ENCODE data around the gene ALPK3. TPM values are rescaled to one million over a fixed set of nuclear protein-coding genes. Genes with fewer than 3 reads are reported as not detected.
A peak's percentile ranks its signal among the peaks of the same experiment; 100 is the strongest.

ALPK3 gene
- total RNA-seq, 1 donor from 2014 or later, result 14.0 TPM

DNA sequence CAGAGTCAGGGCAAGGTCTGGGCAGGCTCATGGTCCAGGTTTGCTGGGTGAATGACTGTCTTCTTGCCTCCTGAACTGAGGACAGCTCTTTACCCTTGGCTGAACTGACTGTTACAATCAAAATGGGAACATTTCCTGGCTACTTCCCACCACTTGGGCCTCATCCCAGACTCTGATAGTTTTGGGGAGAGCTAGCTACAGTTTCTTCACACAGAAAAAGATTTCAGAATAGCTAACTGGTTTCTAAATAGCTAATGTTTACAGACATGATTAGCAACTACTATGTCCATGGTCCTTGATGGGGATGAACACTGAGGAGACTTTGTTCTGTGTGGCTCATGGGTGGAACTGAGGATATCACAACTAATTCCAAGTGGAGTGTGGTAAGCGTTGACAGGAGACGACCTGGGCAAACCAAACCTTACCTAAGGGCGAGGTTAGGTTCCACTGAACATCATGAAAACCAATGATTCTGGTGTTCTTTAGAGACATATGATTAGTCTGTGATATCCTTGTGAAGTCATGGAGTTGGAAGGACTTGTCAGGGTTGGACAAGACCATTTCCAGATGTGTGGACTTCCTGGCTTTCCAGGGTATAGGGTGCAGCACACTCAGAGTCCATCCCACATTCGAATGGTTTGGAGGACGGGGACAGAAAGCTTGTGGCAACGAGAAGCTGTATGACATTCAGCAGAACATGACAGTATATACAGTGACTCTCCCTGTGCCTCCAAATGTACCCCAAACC lies 7.3 kb downstream of the ALPK3 start:
- intact Hi-C loops (cut with DNase I), result no loop called here
- Histone ChIP-seq H3K27ac (no peak overlapping the region), H3K36me3 (no peaks in the 10 kb centered on the region), H3K27me3 (ENCODE audit: low read depth) (no peaks in the 10 kb centered on the region), H3K4me1 (peaks cover 48% of the 10 kb centered on the region), H3K4me3 (no peak overlapping the region), H3K9me3 (no peaks in the 10 kb centered on the region)
- peak in 1 of 2 donors; percentile 9 for ATAC-seq
- TF ChIP-seq, protein P1, sequence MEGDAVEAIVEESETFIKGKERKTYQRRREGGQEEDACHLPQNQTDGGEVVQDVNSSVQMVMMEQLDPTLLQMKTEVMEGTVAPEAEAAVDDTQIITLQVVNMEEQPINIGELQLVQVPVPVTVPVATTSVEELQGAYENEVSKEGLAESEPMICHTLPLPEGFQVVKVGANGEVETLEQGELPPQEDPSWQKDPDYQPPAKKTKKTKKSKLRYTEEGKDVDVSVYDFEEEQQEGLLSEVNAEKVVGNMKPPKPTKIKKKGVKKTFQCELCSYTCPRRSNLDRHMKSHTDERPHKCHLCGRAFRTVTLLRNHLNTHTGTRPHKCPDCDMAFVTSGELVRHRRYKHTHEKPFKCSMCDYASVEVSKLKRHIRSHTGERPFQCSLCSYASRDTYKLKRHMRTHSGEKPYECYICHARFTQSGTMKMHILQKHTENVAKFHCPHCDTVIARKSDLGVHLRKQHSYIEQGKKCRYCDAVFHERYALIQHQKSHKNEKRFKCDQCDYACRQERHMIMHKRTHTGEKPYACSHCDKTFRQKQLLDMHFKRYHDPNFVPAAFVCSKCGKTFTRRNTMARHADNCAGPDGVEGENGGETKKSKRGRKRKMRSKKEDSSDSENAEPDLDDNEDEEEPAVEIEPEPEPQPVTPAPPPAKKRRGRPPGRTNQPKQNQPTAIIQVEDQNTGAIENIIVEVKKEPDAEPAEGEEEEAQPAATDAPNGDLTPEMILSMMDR (IDR thresholded peaks at IDR 0.05), result no peak
- DNase-seq, result no peak

DNA sequence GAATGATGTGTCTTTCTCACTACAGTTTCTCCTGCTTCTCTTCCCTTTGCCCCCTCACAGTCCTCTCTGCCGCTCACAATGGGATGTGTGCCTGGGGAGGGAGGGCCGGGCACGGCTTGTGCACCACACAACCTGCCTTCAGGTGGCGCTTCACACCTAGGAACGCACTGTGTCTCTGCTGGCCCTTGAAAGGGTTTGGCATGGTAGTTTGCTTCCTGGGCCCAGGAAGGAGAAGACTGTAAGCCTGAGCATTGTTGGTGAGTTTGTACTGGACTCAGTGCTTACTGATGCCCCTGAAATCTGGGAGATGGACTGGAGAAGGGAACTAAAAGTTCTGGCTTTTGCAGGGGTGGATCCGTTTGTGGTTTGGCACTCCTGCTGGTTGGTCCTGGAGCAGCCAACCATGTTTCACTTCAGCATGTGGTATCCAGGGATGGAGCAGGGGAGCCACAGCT lies 9.2 kb downstream of the ALPK3 start:
- DNase-seq, result no peak
- intact Hi-C loops (cut with DNase I), result no loop called here
- peak; percentile 55 to 61 for ATAC-seq
- Histone ChIP-seq H3K27ac (no peak overlapping the region), H3K4me1 (peaks cover 37% of the 10 kb centered on the region), H3K4me3 (no peak overlapping the region), H3K9me3 (no peaks in the 10 kb centered on the region), H3K36me3 (no peaks in the 10 kb centered on the region), H3K27me3 (ENCODE audit: low read depth) (no peaks in the 10 kb centered on the region)
- TF ChIP-seq, protein P1 (IDR thresholded peaks at IDR 0.05), result peak; percentile 25

DNA sequence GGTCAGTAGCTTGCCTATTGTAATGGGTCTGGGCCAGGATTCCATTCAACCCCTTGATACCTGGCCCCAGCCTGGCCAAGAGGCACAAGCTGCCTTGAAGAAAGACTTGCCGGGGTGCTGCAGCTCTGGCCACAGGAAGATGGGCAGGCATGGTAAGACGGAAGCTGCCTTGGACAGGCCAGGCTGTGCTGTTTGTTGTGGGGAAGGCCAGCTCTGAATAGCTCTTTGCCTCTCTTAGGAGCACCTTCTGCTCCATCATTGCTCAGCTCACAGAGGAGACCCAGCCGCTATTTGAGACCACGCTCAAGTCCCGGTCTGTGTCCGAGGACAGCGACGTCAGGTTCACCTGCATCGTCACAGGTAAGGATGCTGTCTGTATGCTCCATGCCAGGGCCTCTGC lies 10.1 kb downstream of the ALPK3 start:
- Histone ChIP-seq H3K4me1 (peaks cover 35% of the 10 kb centered on the region), H3K27ac (no peak overlapping the region), H3K9me3 (no peaks in the 10 kb centered on the region), H3K36me3 (no peaks in the 10 kb centered on the region), H3K27me3 (ENCODE audit: low read depth) (no peaks in the 10 kb centered on the region), H3K4me3 (no peak overlapping the region)
- intact Hi-C loops (cut with DNase I), result no loop called here
- ATAC-seq (no peak), DNase-seq (no peak)
- TF ChIP-seq, protein P1 (IDR thresholded peaks at IDR 0.05), result no peak

DNA sequence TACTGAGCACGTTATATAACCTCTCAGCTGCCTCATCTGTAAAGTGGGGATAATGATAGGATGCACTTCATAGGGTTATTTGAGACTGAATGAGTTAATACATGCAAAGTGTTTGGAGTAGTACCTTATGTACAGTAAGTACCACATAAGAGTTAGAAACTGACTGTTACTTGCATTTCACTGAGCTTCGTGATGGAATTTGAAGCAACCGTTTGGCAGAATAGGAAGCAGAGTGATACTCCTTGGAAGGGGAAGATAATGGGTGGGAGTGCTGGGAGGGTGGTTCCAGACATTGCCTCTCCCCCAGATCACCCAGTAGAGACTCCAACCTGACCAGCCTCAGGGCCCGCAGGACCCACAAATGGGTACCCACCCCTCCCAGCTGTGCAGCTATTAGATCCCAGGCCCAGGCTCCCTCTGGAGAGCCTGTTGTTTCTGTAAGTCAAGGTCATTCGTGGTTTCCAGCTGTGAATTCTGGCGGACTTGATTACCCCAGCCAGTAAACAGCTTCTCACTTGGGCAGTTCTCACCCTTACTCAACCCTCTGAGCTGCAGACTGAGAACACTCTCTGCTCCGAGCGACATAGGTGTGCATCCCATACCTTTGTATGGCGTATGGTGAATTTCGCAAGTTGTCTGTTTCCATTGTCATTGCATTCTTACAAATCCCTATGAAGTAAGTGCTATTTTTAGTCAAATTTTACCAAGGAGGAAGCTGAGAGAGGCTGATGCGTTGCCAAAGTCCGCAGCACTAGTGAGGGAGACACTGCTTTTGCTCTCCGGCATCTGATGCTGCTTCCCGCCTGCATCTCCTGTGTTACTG lies 11.1 kb downstream of the ALPK3 start:
- H3K36me3 ChIP-seq, result no peaks in the 10 kb centered on the region
- DNase-seq (peak; percentile 66), ATAC-seq (peak in 1 of 2 donors; percentile 30)
- H3K27me3 ChIP-seq (ENCODE audit: low read depth), result no peaks in the 10 kb centered on the region
- TF ChIP-seq, protein P1 (IDR thresholded peaks at IDR 0.05), result no peak
- intact Hi-C loops (cut with DNase I), result no loop called here
- no peak overlapping the region for H3K4me3 ChIP-seq
- no peak overlapping the region for H3K27ac ChIP-seq
- H3K9me3 ChIP-seq, result no peaks in the 10 kb centered on the region
- peaks cover 33% of the 10 kb centered on the region for H3K4me1 ChIP-seq

DNA sequence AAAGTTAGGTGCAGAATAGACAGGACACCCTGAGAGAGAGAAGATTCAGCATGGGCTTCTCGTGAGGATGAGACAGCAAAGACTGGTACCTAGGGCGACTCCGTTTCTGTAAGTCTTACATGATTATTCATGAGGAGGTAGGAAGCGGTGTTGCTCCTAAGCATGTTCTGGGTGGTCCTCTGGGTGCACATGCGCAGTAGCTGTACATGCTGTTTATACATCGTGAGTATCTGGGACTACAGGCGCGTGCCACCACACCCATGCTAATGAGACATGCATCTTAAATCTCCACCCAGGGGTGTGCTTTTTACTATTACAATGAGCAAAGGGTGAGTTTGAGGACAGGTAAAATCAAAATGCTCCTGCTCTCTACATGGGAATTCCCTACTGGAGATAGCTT lies 12.3 kb downstream of the ALPK3 start:
- DNase-seq, result no peak
- Histone ChIP-seq H3K27ac (no peak overlapping the region), H3K4me1 (peaks cover 29% of the 10 kb centered on the region), H3K27me3 (ENCODE audit: low read depth) (no peaks in the 10 kb centered on the region), H3K9me3 (no peaks in the 10 kb centered on the region), H3K36me3 (no peaks in the 10 kb centered on the region), H3K4me3 (no peak overlapping the region)
- TF ChIP-seq, protein P1 (IDR thresholded peaks at IDR 0.05), result no peak
- ATAC-seq, result no peak
- intact Hi-C loops (cut with DNase I), result no loop called here

All from lower lobe of right lung (tissue), 2 donors.